HepG2 (cell line): ENCODE data around the gene WDR82. TPM values are rescaled to one million over a fixed set of nuclear protein-coding genes. Genes with fewer than 3 reads are reported as not detected.

Source experiments
- ATAC-seq: fragments of 200-7000 bp; cut with Tn5 transposase; 3 replicates; pipeline ENCODE4 v1.9.1; 2020; ENCODE audit warnings: mild to moderate bottlenecking, moderate library complexity
- BruUV-seq: library from RNA; stranded (reverse); fragments of 400-500 nt; replicated peaks from 2 replicates; lab custom pipeline; 2021; lab: Mats Ljungman, UMichigan
- CTCF ChIA-PET: fragments of 300-600 bp; formaldehyde crosslinking; extraction: SDS; loops from one replicate; lab custom pipeline; 2021; ENCODE audit warnings: low total read pairs, inconsistent platforms, low intra/inter-chr PET ratio; lab: Yijun Ruan, JAX
- POLR2A ChIA-PET: fragments of 350-600 bp; sonication (Branson Sonifier 250); formaldehyde crosslinking; loops from one replicate; lab custom pipeline; 2020; ENCODE audit warnings: antibody characterized with exemption, inconsistent platforms; lab: Yijun Ruan, JAX
- DNase-seq: peaks from one replicate; pipeline ENCODE4 v3.0.0-alpha.2; 2015; ENCODE audit warnings: low spot score
- FAIRE-seq: peaks from 3 replicates; lab custom pipeline; 2011; peaks lifted over from hg19 to GRCh38; lab: Jason Lieb, UNC
- H2AFZ ChIP-seq: one replicate; pipeline ENCODE4 v1.6.1; 2011; ENCODE audit warnings: low read length, inconsistent platforms
- H3K27ac ChIP-seq: fragments of 300-600 bp; 3 replicates; pipeline ENCODE4 v1.8.0; 2011; ENCODE audit warnings: mixed run types, mild to moderate bottlenecking, mixed read lengths, low read length, inconsistent platforms; ENCODE audit not compliant: insufficient read depth; ENCODE audit errors: extremely low read length
- H3K27me3 ChIP-seq, 2 experiments: fragments of 200-600 bp in 1 of 2; 2 replicates in 1 of 2; 3 replicates in 1 of 2; pipeline versions ENCODE4 v1.6.0 to v1.8.0; 2011; ENCODE audit warnings: low read length in 2 of 2, mild to moderate bottlenecking in 2 of 2, moderate library complexity in 2 of 2, inconsistent platforms in 1 of 2; ENCODE audit not compliant: insufficient read depth in 2 of 2, control insufficient read depth in 1 of 2
- H3K36me3 ChIP-seq, 2 experiments: fragments of 200-600 bp in 1 of 2; replicated peaks in 1 of 2; 2 replicates in 1 of 2; 3 replicates in 1 of 2; pipeline versions ENCODE4 v1.5.1 to v1.8.0; 2011; ENCODE audit warnings: low read length in 2 of 2, inconsistent platforms in 1 of 2; ENCODE audit not compliant: insufficient read depth in 2 of 2, control insufficient read depth in 1 of 2
- H3K4me1 ChIP-seq: 2 replicates; pipeline ENCODE4 v1.5.1; 2012; ENCODE audit warnings: low read length, inconsistent platforms; ENCODE audit not compliant: insufficient read depth
- H3K4me2 ChIP-seq: 2 replicates; pipeline ENCODE4 v1.6.0; 2011; ENCODE audit warnings: low read depth, low read length, inconsistent platforms
- H3K4me3 ChIP-seq, 3 experiments: fragments of 200-600 bp in 1 of 3; sonication (generic), shearing (Covaris generic) in 1 of 3; replicated peaks in 1 of 3; 2 replicates each; pipeline ENCODE4 v1.5.1; 2011 to 2016; ENCODE audit warnings: low read length in 3 of 3, inconsistent platforms in 2 of 3, low read depth in 2 of 3, mild to moderate bottlenecking in 2 of 3, control low read depth in 1 of 3, mixed read lengths in 1 of 3; ENCODE audit not compliant: insufficient read depth in 1 of 3
- H3K79me2 ChIP-seq: one replicate; pipeline ENCODE4 v1.6.1; 2011; ENCODE audit warnings: low read length, inconsistent platforms; ENCODE audit not compliant: insufficient read depth
- H3K9ac ChIP-seq: 2 replicates; pipeline ENCODE4 v1.6.0; 2011; ENCODE audit warnings: mild to moderate bottlenecking, low read depth, low read length, inconsistent platforms; ENCODE audit not compliant: insufficient read depth
- H3K9me3 ChIP-seq: 2 replicates; pipeline ENCODE4 v1.5.1; 2012; ENCODE audit warnings: mild to moderate bottlenecking, low read length
- H4K20me1 ChIP-seq: 2 replicates; pipeline ENCODE4 v1.6.0; 2011; ENCODE audit warnings: inconsistent platforms, mild to moderate bottlenecking, low read length, moderate library complexity; ENCODE audit not compliant: insufficient read depth
- CAMTA2 ChIP-seq: sonication (generic); formaldehyde crosslinking; IDR thresholded peaks from 2 replicates; pipeline ENCODE4 v1.4.0; 2020; ENCODE audit warnings: mild to moderate bottlenecking, missing genetic modification reagents, borderline replicate concordance
- MEF2D ChIP-seq: sonication (generic); formaldehyde crosslinking; IDR thresholded peaks from 2 replicates; pipeline ENCODE4 v1.5.1; 2020; ENCODE audit warnings: mild to moderate bottlenecking, missing genetic modification reagents
- MIER3 ChIP-seq: IDR thresholded peaks from 2 replicates; pipeline ENCODE4 v1.6.1; 2016; ENCODE audit warnings: missing compliant biosample characterization, borderline replicate concordance
- NR3C1 ChIP-seq: sonication (generic); formaldehyde crosslinking; IDR thresholded peaks from 2 replicates; pipeline ENCODE4 v1.4.0; 2020; ENCODE audit warnings: missing genetic modification reagents
- POGZ ChIP-seq: sonication (generic); formaldehyde crosslinking; IDR thresholded peaks from 2 replicates; pipeline ENCODE4 v1.4.0; 2020; ENCODE audit warnings: mild to moderate bottlenecking, missing genetic modification reagents
- PRDM4 ChIP-seq: sonication (generic); formaldehyde crosslinking; IDR thresholded peaks from 2 replicates; pipeline ENCODE4 v1.9.0; 2021; ENCODE audit warnings: missing genetic modification reagents, borderline replicate concordance
- ZFP82 ChIP-seq: sonication (generic); formaldehyde crosslinking; IDR thresholded peaks from 2 replicates; pipeline ENCODE4 v1.5.1; 2020; ENCODE audit warnings: mild to moderate bottlenecking, missing genetic modification reagents, borderline replicate concordance
- ZNF12 ChIP-seq: sonication (generic); formaldehyde crosslinking; IDR thresholded peaks from 2 replicates; pipeline ENCODE4 v1.5.0; 2020; ENCODE audit warnings: missing genetic modification reagents
- ZNF160 ChIP-seq: sonication (generic); formaldehyde crosslinking; IDR thresholded peaks from 2 replicates; pipeline ENCODE4 v1.8.0; 2022; ENCODE audit warnings: mild to moderate bottlenecking, inconsistent platforms, missing genetic modification reagents
- ZNF180 ChIP-seq: sonication (generic); formaldehyde crosslinking; IDR thresholded peaks from 2 replicates; pipeline ENCODE4 v1.4.0; 2020; ENCODE audit warnings: low read depth, missing genetic modification reagents, borderline replicate concordance
- ZNF33A ChIP-seq: sonication (generic); formaldehyde crosslinking; IDR thresholded peaks from 2 replicates; pipeline ENCODE4 v1.5.1; 2020; ENCODE audit warnings: missing genetic modification reagents, mild to moderate bottlenecking, moderate library complexity, borderline replicate concordance
- ZNF879 ChIP-seq: sonication (generic); formaldehyde crosslinking; IDR thresholded peaks from 2 replicates; pipeline ENCODE4 v1.8.1; 2023; ENCODE audit warnings: missing genetic modification reagents
- WGBS: methylation state at CpG from one replicate; pipeline ENCODE4 v1.1.6; 2017; ENCODE audit warnings: low lambda C conversion rate; 5-methylcytosine and 5-hydroxymethylcytosine counted together
- in situ Hi-C: cut with HindIII; loops from 2 replicates; pipeline ENCODE4 v1.10.0; 2017; ENCODE audit warnings: low pct_unique_long_range_greater_than_20kb; ENCODE audit not compliant: extremely low pct_ligation_motif_present
- intact Hi-C: fragments of 100-400 bp; cut with micrococcal nuclease; formaldehyde crosslinking; loops from one replicate; pipeline ENCODE4 v1.10.0; 2022; ENCODE audit not compliant: unreplicated experiment
- polyA plus RNA-seq, 8 experiments: library from polyadenylated mRNA; depleted of rRNA in 3 of 8; stranded (reverse) in 7 of 8; unstranded in 1 of 8; fragments of >200 nt; fragmentation: Illumina TruSeq in 4 of 8; extraction: Trizol in 4 of 8; gene quantifications; 2 replicates each; pipeline versions ENCODE4 v1.2.1 to v1.2.3, GENCODE V29; 2011 to 2016; ENCODE audit warnings: low read depth in 4 of 8, missing spikeins in 1 of 8, mixed read lengths in 1 of 8; ENCODE audit not compliant: insufficient read depth in 1 of 8
- total RNA-seq, 5 experiments: library from RNA; depleted of rRNA; stranded (reverse); fragments of >200 nt; fragmentation: Illumina TruSeq; extraction: Trizol; gene quantifications; 2 replicates each; pipeline ENCODE4 v1.2.3, GENCODE V29; 2016; ENCODE audit warnings: low read depth in 1 of 5
- TF ChIP-seq, protein P1 (sequence below): sonication (generic); formaldehyde crosslinking; IDR thresholded peaks from 2 replicates; pipeline ENCODE4 v1.4.0; 2020; ENCODE audit warnings: mild to moderate bottlenecking, missing genetic modification reagents
- TF ChIP-seq, protein P2 (sequence below): sonication (generic); formaldehyde crosslinking; conservative IDR thresholded peaks from 2 replicates; pipeline ENCODE4 v1.8.1; 2023; ENCODE audit warnings: missing genetic modification reagents
- TF ChIP-seq, protein P3 (sequence below): sonication (generic); IDR thresholded peaks from 2 replicates; pipeline ENCODE4 v1.6.1; 2016; ENCODE audit warnings: low read depth, borderline replicate concordance
- TF ChIP-seq, protein P4 (sequence below): IDR thresholded peaks from 2 replicates; pipeline ENCODE4 v1.6.1; 2012; ENCODE audit warnings: inconsistent platforms

The WDR82 gene
- total and polyA plus RNA-seq, 2 of the 13 experiments (the other 11 are each of a cell fraction or from before 2014, with no cell fraction given): 39.1 to 59.5 TPM

- BruUV-seq: no TSS peak
- ChIA-PET CTCF (no interaction called here), POLR2A (no interaction called here)
- in situ Hi-C loops (no loop called here), intact Hi-C loops (no loop called here)
- H3K79me2 ChIP-seq: peaks cover 4% of the 10 kb centered on the region
- no peak for ATAC-seq
- no peak overlapping the region for H3K4me2 ChIP-seq
- no peak overlapping the region for H3K4me3 ChIP-seq
- H3K27me3 ChIP-seq: no peaks in the 10 kb centered on the region
- H3K9me3 ChIP-seq: no peaks in the 10 kb centered on the region
- H3K27ac ChIP-seq: no peak overlapping the region
- no peaks in the 10 kb centered on the region for H4K20me1 ChIP-seq
- no peak overlapping the region for H2AFZ ChIP-seq
- peaks cover 54% of the 10 kb centered on the region for H3K4me1 ChIP-seq
- DNase-seq: no peak
- FAIRE-seq: no peak
- H3K36me3 ChIP-seq: no peaks in the 10 kb centered on the region; a peak in 1 of 5 replicates
- H3K9ac ChIP-seq: no peak overlapping the region
- WGBS: 70% methylated on average over 9 of the region's 9 CpGs
- TF ChIP-seq PRDM4 (CRISPR knock-in tag): no peak
- TF ChIP-seq, protein P1, sequence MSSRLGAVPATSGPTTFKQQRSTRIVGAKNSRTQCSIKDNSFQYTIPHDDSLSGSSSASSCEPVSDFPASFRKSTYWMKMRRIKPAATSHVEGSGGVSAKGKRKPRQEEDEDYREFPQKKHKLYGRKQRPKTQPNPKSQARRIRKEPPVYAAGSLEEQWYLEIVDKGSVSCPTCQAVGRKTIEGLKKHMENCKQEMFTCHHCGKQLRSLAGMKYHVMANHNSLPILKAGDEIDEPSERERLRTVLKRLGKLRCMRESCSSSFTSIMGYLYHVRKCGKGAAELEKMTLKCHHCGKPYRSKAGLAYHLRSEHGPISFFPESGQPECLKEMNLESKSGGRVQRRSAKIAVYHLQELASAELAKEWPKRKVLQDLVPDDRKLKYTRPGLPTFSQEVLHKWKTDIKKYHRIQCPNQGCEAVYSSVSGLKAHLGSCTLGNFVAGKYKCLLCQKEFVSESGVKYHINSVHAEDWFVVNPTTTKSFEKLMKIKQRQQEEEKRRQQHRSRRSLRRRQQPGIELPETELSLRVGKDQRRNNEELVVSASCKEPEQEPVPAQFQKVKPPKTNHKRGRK: no peak
- TF ChIP-seq, protein P2, sequence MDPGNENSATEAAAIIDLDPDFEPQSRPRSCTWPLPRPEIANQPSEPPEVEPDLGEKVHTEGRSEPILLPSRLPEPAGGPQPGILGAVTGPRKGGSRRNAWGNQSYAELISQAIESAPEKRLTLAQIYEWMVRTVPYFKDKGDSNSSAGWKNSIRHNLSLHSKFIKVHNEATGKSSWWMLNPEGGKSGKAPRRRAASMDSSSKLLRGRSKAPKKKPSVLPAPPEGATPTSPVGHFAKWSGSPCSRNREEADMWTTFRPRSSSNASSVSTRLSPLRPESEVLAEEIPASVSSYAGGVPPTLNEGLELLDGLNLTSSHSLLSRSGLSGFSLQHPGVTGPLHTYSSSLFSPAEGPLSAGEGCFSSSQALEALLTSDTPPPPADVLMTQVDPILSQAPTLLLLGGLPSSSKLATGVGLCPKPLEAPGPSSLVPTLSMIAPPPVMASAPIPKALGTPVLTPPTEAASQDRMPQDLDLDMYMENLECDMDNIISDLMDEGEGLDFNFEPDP (CRISPR knock-in tag): no peak
- TF ChIP-seq ZNF12: no peak
- TF ChIP-seq MEF2D (CRISPR knock-in tag): no peak
- no peak for TF ChIP-seq ZNF879 (CRISPR knock-in tag)
- TF ChIP-seq MIER3 (CRISPR knock-in tag): no peak
- TF ChIP-seq CAMTA2 (CRISPR knock-in tag): no peak
- TF ChIP-seq POGZ (CRISPR knock-in tag): no peak
- TF ChIP-seq, protein P3, sequence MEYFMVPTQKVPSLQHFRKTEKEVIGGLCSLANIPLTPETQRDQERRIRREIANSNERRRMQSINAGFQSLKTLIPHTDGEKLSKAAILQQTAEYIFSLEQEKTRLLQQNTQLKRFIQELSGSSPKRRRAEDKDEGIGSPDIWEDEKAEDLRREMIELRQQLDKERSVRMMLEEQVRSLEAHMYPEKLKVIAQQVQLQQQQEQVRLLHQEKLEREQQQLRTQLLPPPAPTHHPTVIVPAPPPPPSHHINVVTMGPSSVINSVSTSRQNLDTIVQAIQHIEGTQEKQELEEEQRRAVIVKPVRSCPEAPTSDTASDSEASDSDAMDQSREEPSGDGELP: no peak
- TF ChIP-seq NR3C1 (CRISPR knock-in tag): no peak
- no peak for TF ChIP-seq ZFP82
- TF ChIP-seq ZNF180 (CRISPR knock-in tag): no peak
- TF ChIP-seq ZNF33A (CRISPR knock-in tag): no peak
- TF ChIP-seq ZNF160: no peak
- TF ChIP-seq, protein P4, sequence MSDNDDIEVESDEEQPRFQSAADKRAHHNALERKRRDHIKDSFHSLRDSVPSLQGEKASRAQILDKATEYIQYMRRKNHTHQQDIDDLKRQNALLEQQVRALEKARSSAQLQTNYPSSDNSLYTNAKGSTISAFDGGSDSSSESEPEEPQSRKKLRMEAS: no peak
These were observed 34.4 kb downstream of the WDR82 start for GRCh38 chr3:52243791-52244628.
